ENCODE data around the gene TXNL1.

- TF ChIP-seq CTCF (IDR thresholded peaks at IDR 0.05) = no peak
- TF ChIP-seq POLR2A (IDR thresholded peaks at IDR 0.05) = no peak
Measured at GRCh38 chr18:56598422-56598821, 40.0 kb downstream of the TXNL1 start.
